ENCODE measurements around the gene SBNO2.

Gene SBNO2

DNA sequence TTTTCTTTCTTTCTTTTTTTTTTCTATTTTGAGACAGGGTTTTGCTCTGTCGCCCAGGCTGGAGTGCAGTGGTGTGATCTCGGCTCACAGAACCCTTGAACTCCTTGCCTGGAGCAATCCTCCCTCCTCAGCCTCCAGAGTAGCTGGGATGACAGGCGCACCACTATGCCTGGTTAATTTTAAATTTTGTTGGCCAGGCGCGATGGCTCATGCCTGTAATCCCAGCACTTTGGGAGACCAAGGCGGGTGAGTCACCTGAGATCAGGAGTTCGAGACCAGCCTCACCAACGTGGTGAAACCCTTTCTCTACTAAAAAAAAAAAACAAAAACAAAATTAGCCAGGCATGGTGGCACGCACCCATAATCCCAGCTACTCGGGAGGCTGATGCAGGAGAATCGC is 8.7 kb upstream of the SBNO2 start:
- TF ChIP-seq, protein P1, sequence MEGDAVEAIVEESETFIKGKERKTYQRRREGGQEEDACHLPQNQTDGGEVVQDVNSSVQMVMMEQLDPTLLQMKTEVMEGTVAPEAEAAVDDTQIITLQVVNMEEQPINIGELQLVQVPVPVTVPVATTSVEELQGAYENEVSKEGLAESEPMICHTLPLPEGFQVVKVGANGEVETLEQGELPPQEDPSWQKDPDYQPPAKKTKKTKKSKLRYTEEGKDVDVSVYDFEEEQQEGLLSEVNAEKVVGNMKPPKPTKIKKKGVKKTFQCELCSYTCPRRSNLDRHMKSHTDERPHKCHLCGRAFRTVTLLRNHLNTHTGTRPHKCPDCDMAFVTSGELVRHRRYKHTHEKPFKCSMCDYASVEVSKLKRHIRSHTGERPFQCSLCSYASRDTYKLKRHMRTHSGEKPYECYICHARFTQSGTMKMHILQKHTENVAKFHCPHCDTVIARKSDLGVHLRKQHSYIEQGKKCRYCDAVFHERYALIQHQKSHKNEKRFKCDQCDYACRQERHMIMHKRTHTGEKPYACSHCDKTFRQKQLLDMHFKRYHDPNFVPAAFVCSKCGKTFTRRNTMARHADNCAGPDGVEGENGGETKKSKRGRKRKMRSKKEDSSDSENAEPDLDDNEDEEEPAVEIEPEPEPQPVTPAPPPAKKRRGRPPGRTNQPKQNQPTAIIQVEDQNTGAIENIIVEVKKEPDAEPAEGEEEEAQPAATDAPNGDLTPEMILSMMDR (IDR thresholded peaks at IDR 0.05; ENCODE audit: borderline replicate concordance, control extremely low read depth, extremely low read depth, insufficient read depth, missing control alignments) = no peak
- in situ Hi-C loops (cut with MboI; ENCODE audit: low sequenced_read_pairs, unreplicated experiment) = no loop called here

DNA sequence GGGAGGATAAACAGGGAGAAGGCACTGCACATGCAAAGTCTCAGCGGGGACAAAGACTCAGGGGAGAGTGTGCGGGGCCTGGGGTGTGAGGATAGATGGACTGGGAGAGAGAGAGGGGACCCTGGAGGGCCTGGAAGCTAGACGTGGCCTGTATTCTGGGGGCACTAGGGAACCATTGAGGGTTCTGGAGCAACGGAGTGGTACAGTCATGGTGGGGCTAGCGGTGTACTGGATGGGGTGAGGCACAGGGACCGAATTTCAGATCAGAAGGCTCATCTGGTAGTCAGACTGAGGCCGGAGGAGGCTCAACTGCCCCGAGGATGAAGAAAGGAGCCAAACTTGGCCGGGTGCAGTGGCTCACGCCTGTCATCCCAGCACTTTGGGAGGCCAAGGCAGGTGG is 8.0 kb upstream of the SBNO2 start:
- DNase-seq (ENCODE audit: low spot score) = no peak
- in situ Hi-C loops (cut with MboI; ENCODE audit: low sequenced_read_pairs, unreplicated experiment) = no loop called here
- TF ChIP-seq, protein P1 (IDR thresholded peaks at IDR 0.05; ENCODE audit: borderline replicate concordance, control extremely low read depth, extremely low read depth, insufficient read depth, missing control alignments) = no peak

More for the DNA sequence above, 8.7 kb upstream of the SBNO2 start:
- no peak for DNase-seq (ENCODE audit: low spot score)

DNA sequence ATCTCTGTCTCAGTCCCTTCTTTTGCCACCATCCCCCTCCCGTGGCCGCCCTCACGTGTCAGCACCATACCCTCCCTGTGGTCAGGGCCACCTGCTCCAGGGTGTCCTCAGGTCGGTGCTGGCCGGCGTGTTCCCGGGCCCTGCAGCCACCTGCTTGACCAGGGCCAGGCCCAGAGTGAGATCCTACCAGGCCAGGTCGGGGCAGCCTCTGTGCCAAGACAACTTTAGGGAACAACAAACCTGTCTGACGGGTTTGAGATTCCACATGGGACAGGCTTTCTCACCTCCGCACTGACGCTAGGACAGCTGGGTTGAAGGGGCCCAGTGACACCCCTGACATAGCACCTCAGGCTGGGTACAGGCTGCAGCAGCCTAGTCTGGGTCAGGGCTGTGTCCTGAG is 7.5 kb upstream of the SBNO2 start:
- in situ Hi-C loops (cut with MboI; ENCODE audit: low sequenced_read_pairs, unreplicated experiment) = no loop called here
- TF ChIP-seq, protein P1 (IDR thresholded peaks at IDR 0.05; ENCODE audit: borderline replicate concordance, control extremely low read depth, extremely low read depth, insufficient read depth, missing control alignments) = no peak
- no peak for DNase-seq (ENCODE audit: low spot score)

GRCh38 chr19:1177322-1178114 is 3.5 kb upstream of the SBNO2 start:
- DNase-seq (ENCODE audit: low spot score) = no peak
- in situ Hi-C loops (cut with MboI; ENCODE audit: low sequenced_read_pairs, unreplicated experiment) = no loop called here
- TF ChIP-seq, protein P1 (IDR thresholded peaks at IDR 0.05; ENCODE audit: borderline replicate concordance, control extremely low read depth, extremely low read depth, insufficient read depth, missing control alignments) = no peak

DNA sequence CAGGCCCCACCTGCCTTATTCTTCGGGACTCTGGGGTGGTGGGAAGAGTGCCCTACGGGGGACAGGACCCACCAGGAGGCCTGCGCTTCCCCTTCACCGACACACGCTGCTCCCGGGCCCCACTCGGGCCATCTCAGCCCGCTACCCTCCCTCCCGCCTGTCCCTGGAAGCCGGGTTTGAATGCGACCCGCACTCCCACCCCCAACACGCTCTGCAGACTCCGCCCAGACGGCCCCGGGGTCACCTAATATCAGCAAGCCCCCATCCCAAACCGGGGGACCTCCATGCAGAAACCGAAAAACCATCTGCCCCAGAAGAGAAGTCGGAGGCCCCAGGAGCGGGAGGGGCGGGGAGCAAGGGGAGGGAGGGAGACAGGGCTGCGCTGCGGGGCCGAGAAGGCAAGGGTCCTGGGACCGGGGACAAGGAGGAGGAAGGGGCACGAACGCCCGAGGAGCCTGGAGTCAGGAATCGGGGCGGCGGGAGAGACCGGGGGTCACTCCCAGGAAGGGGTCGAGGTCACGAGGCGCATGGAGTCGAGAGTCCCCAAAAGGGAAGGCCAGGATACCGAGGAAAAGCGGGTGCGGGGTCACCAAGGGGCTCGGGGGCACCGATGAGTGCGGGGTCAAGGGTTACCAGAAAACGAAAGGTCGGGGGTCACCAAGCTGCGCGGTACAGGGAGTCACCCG is 766 bp downstream of the SBNO2 start:
- in situ Hi-C loops (cut with MboI; ENCODE audit: low sequenced_read_pairs, unreplicated experiment) = no loop called here
- no peak for DNase-seq (ENCODE audit: low spot score)
- TF ChIP-seq, protein P1 (IDR thresholded peaks at IDR 0.05; ENCODE audit: borderline replicate concordance, control extremely low read depth, extremely low read depth, insufficient read depth, missing control alignments) = no peak

DNA sequence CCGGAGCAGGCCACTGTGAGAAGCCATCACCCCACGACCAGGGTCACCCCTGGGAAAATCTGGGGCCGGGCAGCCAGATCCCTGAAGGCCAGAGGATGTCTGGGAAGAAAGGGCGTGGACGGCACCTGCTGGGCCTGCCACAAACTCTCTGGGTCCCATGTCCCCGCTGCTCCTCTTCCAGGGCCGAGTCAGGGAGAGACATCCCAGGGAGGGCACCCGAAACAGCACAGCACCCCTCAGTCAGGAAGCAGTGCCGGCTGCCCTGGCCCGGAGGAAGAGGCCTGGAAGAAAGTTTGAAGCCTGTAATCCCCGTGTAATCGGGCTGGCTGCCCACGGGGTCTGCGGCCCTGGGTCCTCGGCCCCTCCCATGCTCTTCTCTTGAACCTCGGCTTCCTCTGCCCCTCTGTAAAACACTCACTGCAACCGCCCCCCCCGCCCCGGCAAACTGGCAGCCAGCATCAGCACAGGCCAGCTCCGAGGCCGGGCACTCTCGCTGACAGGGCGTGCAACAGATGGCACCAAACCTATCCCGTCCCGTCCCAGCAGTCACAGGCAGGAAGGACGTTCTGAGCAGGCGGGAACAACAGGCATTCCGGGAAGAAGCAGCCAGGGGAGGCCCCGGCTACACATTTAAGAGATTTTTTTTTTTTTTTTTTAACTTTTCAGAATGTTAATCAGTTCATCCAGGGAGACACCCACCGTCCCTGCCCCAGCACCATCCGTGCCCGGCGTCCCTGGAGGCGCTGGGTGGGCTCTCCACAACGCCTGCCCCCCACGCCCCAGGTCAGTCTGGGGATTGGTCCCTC is 1.5 kb downstream of the SBNO2 start:
- no peak for DNase-seq (ENCODE audit: low spot score)
- in situ Hi-C loops (cut with MboI; ENCODE audit: low sequenced_read_pairs, unreplicated experiment) = no loop called here
- TF ChIP-seq, protein P1 (IDR thresholded peaks at IDR 0.05; ENCODE audit: borderline replicate concordance, control extremely low read depth, extremely low read depth, insufficient read depth, missing control alignments) = no peak
